ENCODE results near the gene ADAMTS12.

- TF ChIP-seq EZH2phosphoT487 (IDR thresholded peaks at IDR 0.05; ENCODE audit: borderline replicate concordance, low read depth) (no peak), RXRA (IDR thresholded peaks at IDR 0.05; ENCODE audit: borderline replicate concordance, low read depth) (no peak), TAF1 (IDR thresholded peaks at IDR 0.05; ENCODE audit: borderline replicate concordance, low read depth, low read length) (no peak), CHD2 (IDR thresholded peaks at IDR 0.05; ENCODE audit: low read length, partially characterized antibody) (no peak)
- TF ChIP-seq, protein P1, sequence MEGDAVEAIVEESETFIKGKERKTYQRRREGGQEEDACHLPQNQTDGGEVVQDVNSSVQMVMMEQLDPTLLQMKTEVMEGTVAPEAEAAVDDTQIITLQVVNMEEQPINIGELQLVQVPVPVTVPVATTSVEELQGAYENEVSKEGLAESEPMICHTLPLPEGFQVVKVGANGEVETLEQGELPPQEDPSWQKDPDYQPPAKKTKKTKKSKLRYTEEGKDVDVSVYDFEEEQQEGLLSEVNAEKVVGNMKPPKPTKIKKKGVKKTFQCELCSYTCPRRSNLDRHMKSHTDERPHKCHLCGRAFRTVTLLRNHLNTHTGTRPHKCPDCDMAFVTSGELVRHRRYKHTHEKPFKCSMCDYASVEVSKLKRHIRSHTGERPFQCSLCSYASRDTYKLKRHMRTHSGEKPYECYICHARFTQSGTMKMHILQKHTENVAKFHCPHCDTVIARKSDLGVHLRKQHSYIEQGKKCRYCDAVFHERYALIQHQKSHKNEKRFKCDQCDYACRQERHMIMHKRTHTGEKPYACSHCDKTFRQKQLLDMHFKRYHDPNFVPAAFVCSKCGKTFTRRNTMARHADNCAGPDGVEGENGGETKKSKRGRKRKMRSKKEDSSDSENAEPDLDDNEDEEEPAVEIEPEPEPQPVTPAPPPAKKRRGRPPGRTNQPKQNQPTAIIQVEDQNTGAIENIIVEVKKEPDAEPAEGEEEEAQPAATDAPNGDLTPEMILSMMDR (IDR thresholded peaks at IDR 0.05), result no peak
- TF ChIP-seq, protein P2, sequence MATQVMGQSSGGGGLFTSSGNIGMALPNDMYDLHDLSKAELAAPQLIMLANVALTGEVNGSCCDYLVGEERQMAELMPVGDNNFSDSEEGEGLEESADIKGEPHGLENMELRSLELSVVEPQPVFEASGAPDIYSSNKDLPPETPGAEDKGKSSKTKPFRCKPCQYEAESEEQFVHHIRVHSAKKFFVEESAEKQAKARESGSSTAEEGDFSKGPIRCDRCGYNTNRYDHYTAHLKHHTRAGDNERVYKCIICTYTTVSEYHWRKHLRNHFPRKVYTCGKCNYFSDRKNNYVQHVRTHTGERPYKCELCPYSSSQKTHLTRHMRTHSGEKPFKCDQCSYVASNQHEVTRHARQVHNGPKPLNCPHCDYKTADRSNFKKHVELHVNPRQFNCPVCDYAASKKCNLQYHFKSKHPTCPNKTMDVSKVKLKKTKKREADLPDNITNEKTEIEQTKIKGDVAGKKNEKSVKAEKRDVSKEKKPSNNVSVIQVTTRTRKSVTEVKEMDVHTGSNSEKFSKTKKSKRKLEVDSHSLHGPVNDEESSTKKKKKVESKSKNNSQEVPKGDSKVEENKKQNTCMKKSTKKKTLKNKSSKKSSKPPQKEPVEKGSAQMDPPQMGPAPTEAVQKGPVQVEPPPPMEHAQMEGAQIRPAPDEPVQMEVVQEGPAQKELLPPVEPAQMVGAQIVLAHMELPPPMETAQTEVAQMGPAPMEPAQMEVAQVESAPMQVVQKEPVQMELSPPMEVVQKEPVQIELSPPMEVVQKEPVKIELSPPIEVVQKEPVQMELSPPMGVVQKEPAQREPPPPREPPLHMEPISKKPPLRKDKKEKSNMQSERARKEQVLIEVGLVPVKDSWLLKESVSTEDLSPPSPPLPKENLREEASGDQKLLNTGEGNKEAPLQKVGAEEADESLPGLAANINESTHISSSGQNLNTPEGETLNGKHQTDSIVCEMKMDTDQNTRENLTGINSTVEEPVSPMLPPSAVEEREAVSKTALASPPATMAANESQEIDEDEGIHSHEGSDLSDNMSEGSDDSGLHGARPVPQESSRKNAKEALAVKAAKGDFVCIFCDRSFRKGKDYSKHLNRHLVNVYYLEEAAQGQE (IDR thresholded peaks at IDR 0.05; ENCODE audit: low read depth, low read length), result no peak
Observed at GRCh38 chr5:33592245-33592644, 299.5 kb downstream of the ADAMTS12 start.

Data from SK-N-SH (cell line).